Stimulated activated CD4-positive, alpha-beta T cell treated with anti-CD3 and anti-CD28 coated beads, TNF-alpha, amount 100 ng/mL, for 1 hour (primary cell): Measurements from ENCODE around the gene FTSJ1.
"Not testable (repeated sequence)": the region's sequence is repeated elsewhere in the genome, so short reads cannot be mapped to it uniquely, and the experiment has no call there.

Experiments used
- DNase-seq, 3 donors: peaks; one replicate each; pipeline ENCODE4 v3.0.0-alpha.2; 2020; ENCODE audit warnings: low read depth in 3 of 3, low spot score in 1 of 3

The FTSJ1 gene

DNA sequence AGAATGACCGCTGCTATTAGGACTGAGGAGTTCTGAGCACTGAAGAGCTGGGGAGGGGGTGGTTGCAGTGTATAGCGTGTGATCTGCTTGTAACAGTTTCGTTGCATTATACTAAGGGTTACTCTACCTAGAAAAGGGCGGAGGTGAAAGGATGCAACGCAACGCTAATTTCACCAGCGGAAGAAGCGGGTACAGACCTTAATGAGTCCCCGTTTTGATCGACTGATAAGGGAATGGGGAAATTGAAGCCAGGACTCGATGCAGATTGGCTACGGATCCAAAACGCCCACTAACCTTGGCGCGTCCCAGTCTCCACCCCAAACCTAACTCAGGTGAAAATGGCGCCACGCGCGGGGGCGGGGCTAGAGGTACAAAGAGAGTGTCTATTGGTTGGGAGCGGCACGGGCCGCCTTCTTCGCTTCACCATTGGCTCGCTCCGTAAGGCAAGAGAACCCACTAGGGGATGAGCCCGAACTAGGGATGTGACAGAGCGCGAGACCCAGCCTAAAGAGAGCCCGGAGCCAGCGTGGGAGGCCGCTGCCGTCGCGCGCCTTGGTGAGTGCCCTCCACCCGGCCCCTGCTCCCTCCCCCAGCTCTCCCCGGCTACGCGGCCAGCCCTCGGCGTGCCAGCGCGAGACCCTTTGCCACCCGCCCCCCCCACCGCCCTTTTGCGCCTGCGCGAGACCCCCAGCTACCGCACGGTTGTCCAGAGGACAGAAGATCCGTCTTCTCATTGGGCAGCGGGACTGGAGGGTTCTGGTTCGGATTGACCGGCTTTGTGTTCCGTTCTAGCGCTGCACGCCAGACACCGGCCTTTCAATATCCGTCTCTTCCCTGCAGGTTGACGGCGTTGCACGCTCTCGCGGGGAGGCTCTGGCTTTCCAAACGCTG is 45.6 kb downstream of the FTSJ1 start, which contains the start of gene EBP:
TSS of gene EBP (plus strand) at position 456 of the 891 bp plus-strand sequence. CDS start 1,964 bp downstream, outside the sequence.
- peak; percentile 78 to 88 (median 84) for DNase-seq

GRCh38 chrX:48522291-48522690 is 46.3 kb downstream of the FTSJ1 start:
- DNase-seq, result no peak

- DNase-seq, result no peak
Measured at GRCh38 chrX:48523682-48524081, 47.7 kb downstream of the FTSJ1 start.

DNA sequence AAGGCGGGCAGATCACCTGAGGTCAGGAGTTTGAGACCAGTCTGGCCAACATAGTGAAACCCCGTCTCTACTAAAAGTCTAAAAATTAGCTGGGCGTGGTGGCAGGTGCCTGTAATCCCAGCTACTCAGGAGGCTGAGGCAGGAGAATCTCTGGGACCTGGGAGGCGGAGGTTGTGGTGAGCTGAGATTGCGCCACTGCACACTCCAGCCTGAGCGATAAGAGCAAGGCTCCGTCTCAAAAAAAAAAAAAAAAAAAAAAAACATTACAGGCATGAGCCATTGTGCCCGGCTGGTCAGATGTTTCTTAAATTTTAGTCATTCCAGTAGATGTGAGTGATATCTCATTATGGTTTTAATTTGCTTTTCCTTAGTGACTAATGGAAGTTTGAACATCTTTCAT is 49.9 kb downstream of the FTSJ1 start:
- DNase-seq, result not testable (repeated sequence)

- no peak for DNase-seq
Measured at GRCh38 chrX:48530736-48531135, 54.7 kb downstream of the FTSJ1 start.

GRCh38 chrX:48531358-48531959 is 55.5 kb downstream of the FTSJ1 start:
- no peak for DNase-seq

DNA sequence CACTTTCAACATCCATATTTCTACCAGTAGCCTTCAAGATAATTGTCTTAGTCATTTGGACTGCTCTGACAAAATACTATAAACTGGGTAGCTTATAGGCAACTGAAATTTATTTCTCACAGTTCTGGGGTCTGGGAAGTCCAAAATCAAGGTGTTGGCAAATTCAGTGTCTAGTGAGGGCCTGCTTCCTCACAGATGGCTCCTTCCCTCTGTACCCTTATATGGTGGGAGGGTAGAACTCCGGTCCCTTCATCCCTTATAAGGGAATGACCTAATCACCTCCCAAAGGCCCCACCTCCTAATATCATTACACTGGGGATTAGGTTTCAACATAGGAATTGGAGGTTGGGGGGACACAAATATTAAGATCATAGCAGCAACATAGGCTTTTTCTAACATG is 56.2 kb downstream of the FTSJ1 start:
- no peak for DNase-seq

DNA sequence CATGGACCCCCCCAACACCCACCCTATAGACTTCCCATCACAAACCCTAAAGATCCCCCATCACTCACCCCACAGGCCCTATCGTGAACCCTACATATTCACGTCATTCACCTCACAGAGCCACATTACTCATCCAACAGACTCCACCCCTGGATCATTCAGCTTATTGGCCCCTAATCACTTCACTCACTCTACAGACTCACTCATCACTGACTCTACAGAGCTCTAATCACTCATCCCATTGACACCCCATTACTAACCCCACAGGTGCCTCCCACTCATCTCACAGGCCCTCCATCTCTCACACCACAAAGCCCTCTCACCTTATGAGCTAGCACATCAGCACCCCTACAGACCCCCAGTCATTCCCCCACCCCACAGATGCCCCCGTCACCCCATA is 57.2 kb downstream of the FTSJ1 start:
- DNase-seq, result no peak
